GM06990 (cell line): Measurements from ENCODE around the gene ERC2.

Source experiments
- DNase-seq: peaks from one replicate; pipeline ENCODE4 v3.0.0-alpha.2; 2011; ENCODE audit not compliant: insufficient read length; ENCODE audit errors: extremely low read depth
- H3K27me3 ChIP-seq: replicated peaks from 2 replicates; pipeline ENCODE4 v1.6.0; 2011; ENCODE audit warnings: low read length; ENCODE audit not compliant: control insufficient read depth, insufficient read depth
- H3K36me3 ChIP-seq: 2 replicates; pipeline ENCODE4 v1.5.1; 2011; ENCODE audit warnings: low read length; ENCODE audit not compliant: control insufficient read depth, insufficient read depth
- H3K4me3 ChIP-seq: replicated peaks from 2 replicates; pipeline ENCODE4 v1.5.1; 2011; ENCODE audit warnings: low read depth, mild to moderate bottlenecking, control low read depth, low read length
- TF ChIP-seq, protein P1 (sequence below): IDR thresholded peaks from 2 replicates; pipeline ENCODE4 v1.5.1; 2011; ENCODE audit warnings: low read length, control low read depth, mild to moderate bottlenecking, inconsistent platforms; ENCODE audit not compliant: insufficient read depth, poor library complexity, severe bottlenecking

The ERC2 gene

DNA sequence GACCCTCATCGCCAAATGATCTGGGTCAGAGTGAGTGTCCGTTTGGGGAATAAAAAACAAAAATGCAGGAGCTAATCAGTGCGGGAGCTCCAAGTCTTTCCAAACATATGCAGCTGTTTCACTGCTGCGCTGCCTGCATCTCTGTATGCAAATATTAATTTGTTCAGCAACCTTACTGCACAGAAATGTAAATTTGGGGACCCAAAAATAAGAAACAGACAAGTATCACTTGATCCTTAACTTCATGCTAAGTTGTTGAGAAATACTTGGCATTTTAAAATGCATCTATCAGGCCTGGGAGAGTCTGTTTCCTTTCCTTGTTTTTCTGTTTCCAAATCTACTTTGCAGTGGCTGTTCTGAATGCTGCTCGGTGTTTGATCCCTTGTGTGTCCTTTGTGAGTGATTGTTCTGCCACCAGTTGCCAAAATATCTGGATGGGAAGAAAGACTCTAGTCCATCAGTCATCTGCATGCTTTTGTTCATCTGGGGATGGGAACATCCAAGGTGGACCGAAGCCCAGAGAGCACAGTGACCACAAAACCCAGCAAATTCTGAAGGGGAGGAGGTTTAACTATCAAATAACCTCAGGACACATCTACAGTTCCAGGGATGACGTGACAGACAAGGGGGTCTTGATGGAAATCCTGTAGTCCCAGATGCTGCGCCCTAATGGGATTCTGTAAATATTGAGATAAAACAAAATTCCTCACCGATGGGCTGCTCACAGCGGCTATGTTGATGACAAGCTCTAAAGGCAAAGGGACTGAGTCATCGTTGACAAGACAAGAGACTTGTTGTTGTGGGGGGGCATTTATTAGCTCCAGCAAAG is 781.6 kb downstream of the ERC2 start:
- Histone ChIP-seq H3K36me3 (no peaks in the 10 kb centered on the region), H3K27me3 (no peaks in the 10 kb centered on the region), H3K4me3 (no peak overlapping the region)
- no peak for DNase-seq
- TF ChIP-seq, protein P1, sequence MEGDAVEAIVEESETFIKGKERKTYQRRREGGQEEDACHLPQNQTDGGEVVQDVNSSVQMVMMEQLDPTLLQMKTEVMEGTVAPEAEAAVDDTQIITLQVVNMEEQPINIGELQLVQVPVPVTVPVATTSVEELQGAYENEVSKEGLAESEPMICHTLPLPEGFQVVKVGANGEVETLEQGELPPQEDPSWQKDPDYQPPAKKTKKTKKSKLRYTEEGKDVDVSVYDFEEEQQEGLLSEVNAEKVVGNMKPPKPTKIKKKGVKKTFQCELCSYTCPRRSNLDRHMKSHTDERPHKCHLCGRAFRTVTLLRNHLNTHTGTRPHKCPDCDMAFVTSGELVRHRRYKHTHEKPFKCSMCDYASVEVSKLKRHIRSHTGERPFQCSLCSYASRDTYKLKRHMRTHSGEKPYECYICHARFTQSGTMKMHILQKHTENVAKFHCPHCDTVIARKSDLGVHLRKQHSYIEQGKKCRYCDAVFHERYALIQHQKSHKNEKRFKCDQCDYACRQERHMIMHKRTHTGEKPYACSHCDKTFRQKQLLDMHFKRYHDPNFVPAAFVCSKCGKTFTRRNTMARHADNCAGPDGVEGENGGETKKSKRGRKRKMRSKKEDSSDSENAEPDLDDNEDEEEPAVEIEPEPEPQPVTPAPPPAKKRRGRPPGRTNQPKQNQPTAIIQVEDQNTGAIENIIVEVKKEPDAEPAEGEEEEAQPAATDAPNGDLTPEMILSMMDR: no peak

DNA sequence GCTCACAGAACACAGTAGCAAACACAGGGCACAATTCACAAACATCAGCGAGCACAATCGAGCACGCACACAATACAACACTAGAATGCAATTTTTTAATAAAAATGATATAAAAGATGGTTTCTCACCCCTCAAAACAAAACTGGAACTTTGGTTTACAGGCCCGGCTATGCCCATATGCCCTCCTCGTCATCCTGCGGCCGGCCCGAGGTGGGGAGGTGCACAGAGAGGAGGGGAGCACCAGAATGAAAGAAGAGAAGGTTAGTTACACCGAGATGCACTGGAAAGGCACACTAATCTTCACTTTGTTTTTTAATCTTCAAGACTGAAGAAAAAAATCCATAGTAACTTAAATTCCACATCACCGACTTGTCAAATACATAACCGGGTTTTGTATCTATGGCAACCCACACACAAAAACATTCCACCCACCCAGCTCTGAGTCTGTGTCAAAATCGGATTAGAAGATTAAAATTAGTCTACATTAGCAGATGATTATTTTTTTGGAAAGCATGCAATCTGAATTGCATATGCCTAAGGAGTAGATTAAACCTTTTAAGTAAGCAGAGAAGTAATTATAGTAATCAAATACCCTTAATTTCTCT is 784.5 kb downstream of the ERC2 start:
- H3K4me3 ChIP-seq: no peak overlapping the region
- H3K36me3 ChIP-seq: no peaks in the 10 kb centered on the region
- H3K27me3 ChIP-seq: no peaks in the 10 kb centered on the region
- TF ChIP-seq, protein P1: no peak
- no peak for DNase-seq

DNA sequence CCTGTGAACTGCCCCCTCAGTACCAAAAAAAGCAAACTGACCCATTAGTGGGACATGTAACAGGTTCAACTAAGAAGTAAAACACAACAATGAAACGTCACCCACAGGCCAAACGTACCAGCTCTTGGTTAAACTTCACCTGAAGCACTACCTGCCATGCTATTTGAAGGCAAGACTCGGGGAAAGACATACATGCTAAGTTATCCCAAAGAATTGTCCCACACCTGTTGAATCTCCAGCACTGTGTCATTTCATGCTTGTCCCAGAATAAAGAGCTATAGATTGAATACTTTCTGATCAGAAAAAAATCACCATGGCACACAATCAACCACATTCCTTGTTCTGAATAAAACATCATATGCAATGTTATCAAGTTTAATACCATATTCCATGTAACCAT is 785.8 kb downstream of the ERC2 start:
- TF ChIP-seq, protein P1: no peak
- Histone ChIP-seq H3K4me3 (no peak overlapping the region), H3K36me3 (no peaks in the 10 kb centered on the region), H3K27me3 (no peaks in the 10 kb centered on the region)
- no peak for DNase-seq

DNA sequence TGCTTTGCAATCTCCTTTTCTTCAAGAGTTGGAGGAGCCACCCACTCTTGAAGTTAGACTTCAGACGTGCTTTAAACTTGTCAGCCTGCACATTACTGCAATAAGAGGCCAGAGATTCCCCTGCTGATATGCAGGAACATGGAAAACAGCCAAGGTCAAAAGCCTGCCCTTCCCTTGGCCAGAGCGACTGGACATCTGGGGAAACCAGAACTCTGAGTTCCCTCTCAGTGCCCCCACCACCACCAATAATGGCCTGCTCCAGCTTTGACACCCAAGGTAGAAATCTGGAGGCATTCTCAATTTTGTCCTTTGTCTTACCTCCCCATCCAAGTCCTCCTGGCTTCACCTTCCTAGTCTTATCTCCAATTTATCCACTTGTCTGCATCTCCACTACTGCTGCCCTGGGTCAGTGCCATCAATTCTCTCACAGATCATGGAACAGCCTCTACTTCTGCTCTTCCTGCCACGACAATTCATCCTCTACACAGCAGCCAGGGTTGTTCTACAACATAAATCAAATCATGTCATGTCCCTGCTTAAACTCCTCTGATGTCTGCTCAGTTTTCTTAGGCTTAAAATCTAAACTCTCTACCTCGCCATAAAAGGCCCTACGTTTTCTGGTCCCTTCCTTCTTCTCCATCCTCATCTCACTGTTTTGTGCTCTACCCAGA is 789.6 kb downstream of the ERC2 start:
- no peaks in the 10 kb centered on the region for H3K36me3 ChIP-seq
- no peak for DNase-seq
- H3K27me3 ChIP-seq: no peaks in the 10 kb centered on the region
- no peak overlapping the region for H3K4me3 ChIP-seq
- TF ChIP-seq, protein P1: no peak

DNA sequence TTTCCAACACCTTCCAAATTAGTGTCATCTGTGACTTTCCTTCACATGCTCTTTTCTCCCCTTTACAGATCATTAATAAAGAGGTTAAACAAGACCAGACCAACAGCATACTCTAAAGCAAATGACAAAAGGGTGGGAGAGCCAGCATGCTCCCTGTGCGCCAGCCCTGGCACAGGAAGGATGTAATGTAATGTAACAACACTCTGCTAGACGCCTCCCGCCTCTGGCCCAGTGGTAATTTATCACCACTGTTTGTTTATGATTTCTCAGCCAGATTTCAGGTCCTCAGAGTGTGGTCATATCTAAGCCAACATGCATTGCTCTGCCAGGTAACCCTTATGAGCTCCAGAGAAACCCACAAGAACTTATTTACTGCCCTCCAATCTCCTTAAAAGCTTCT is 791.6 kb downstream of the ERC2 start:
- TF ChIP-seq, protein P1: no peak
- Histone ChIP-seq H3K36me3 (no peaks in the 10 kb centered on the region), H3K27me3 (no peaks in the 10 kb centered on the region), H3K4me3 (no peak overlapping the region)
- no peak for DNase-seq
